ENCODE results near the gene SLC25A30.

SLC25A30 gene

DNA sequence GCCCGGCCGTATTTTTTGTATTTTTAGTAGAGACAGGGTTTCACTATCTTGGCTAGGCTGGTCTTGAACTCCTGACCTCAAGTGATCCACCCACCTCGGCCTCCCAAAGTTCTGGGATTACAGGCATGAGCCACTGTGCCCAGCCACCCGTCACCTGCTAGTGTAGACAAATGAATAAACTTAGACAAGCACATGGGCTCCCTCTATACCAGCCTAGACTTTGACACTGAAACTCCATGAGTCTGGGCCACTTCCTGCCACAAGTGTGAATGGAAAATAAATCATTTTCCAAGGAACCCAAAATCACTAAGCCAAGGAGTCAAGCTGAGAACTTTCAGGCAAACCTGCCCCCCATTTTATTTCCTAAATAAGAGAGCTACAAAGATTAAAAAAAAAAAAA is 50.2 kb downstream of the SLC25A30 start:
- TF ChIP-seq, protein P1, sequence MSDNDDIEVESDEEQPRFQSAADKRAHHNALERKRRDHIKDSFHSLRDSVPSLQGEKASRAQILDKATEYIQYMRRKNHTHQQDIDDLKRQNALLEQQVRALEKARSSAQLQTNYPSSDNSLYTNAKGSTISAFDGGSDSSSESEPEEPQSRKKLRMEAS (IDR thresholded peaks at IDR 0.05; ENCODE audit: low read depth, low read length), result no peak
- TF ChIP-seq MYC (IDR thresholded peaks at IDR 0.05; ENCODE audit: low read depth, low read length), result no peak
- no peak for TF ChIP-seq POLR2A (IDR thresholded peaks at IDR 0.05; ENCODE audit: extremely low read depth, insufficient read length)
- TF ChIP-seq, protein P2, sequence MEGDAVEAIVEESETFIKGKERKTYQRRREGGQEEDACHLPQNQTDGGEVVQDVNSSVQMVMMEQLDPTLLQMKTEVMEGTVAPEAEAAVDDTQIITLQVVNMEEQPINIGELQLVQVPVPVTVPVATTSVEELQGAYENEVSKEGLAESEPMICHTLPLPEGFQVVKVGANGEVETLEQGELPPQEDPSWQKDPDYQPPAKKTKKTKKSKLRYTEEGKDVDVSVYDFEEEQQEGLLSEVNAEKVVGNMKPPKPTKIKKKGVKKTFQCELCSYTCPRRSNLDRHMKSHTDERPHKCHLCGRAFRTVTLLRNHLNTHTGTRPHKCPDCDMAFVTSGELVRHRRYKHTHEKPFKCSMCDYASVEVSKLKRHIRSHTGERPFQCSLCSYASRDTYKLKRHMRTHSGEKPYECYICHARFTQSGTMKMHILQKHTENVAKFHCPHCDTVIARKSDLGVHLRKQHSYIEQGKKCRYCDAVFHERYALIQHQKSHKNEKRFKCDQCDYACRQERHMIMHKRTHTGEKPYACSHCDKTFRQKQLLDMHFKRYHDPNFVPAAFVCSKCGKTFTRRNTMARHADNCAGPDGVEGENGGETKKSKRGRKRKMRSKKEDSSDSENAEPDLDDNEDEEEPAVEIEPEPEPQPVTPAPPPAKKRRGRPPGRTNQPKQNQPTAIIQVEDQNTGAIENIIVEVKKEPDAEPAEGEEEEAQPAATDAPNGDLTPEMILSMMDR (IDR thresholded peaks at IDR 0.05; ENCODE audit: low read depth, low read length), result no peak
- H3K4me3 ChIP-seq (ENCODE audit: low read depth, low read length), result no peak overlapping the region
- DNase-seq (ENCODE audit: low read depth), result no peak

DNA sequence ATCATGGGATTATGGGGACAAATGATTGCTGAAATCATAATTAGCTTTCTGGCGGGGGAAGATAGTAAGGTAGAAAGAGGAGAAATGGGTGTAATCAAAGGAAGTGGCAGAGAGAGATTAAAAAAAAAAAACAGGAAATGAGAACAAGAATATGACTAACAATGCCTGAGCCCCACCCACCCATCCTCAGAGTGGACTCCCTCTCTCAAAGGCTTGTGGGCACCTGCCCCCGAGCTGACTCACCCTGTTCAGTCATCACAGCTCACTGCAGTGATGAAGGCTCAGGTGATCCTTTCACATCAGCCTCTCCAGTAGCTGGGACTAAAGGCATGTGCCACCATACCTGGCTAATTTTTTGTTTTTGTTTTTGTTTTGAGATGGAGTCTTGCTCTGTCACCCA is 50.8 kb downstream of the SLC25A30 start:
- no peak overlapping the region for H3K4me3 ChIP-seq (ENCODE audit: low read depth, low read length)
- peak; percentile 85 for DNase-seq (ENCODE audit: low read depth)
- TF ChIP-seq POLR2A (IDR thresholded peaks at IDR 0.05; ENCODE audit: extremely low read depth, insufficient read length), result no peak
- TF ChIP-seq, protein P2 (IDR thresholded peaks at IDR 0.05; ENCODE audit: low read depth, low read length), result no peak
- TF ChIP-seq MYC (IDR thresholded peaks at IDR 0.05; ENCODE audit: low read depth, low read length), result no peak
- TF ChIP-seq, protein P1 (IDR thresholded peaks at IDR 0.05; ENCODE audit: low read depth, low read length), result no peak

DNA sequence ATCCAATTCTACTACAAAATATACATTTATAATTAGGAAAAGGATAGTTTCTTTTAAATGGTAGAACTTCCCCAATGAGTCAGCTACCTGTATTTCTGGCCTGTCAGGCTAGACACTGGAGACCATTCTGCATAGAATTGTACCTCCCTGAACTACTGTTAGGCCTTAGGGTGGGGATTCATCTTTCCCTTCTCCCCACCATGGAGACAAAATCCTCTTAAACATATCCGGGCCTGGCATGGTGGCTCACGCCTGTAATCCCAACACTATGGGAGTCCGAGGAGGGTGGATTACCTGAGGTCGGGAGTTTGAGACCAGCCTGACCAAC is 52.7 kb downstream of the SLC25A30 start:
- TF ChIP-seq MYC (IDR thresholded peaks at IDR 0.05; ENCODE audit: low read depth, low read length) (no peak), POLR2A (IDR thresholded peaks at IDR 0.05; ENCODE audit: extremely low read depth, insufficient read length) (no peak)
- TF ChIP-seq, protein P2 (IDR thresholded peaks at IDR 0.05; ENCODE audit: low read depth, low read length), result no peak
- TF ChIP-seq, protein P1 (IDR thresholded peaks at IDR 0.05; ENCODE audit: low read depth, low read length), result no peak
- no peak overlapping the region for H3K4me3 ChIP-seq (ENCODE audit: low read depth, low read length)
- no peak for DNase-seq (ENCODE audit: low read depth)

DNA sequence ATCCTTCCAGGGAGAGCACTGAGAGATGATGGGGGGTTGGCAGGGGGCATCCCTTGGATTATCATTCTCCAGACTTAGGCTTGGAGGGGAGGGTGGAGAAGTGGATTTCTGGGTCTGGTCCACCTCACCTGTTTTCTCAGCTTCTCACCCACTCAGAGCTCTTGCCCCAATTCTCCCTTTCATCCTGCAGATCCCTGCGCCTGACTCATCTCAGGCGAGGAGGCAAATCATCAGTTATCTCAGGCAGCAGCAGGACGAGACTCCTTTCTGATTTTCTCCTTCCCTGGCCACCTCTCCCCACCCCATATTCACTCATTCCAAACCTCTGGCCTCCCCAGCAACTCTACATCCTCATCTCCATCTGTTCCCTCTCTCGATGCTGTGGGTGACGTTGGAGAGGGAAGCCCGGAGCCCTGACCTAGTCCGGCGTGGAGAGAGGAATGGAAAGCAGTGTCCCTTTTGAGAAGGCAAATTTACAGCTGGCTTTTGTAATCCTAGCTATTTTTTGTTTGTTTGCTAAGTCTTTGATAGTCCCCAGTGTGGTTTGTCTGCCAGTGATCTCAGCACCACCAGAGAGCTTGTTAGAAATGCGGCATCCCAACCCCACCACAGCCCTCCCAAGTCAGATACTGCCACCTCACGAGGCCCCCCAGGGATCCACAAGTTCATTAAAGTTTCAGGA is 53.2 kb downstream of the SLC25A30 start:
- DNase-seq (ENCODE audit: low read depth), result no peak
- H3K4me3 ChIP-seq (ENCODE audit: low read depth, low read length), result no peak overlapping the region
- TF ChIP-seq POLR2A (IDR thresholded peaks at IDR 0.05; ENCODE audit: extremely low read depth, insufficient read length), result no peak
- no peak for TF ChIP-seq MYC (IDR thresholded peaks at IDR 0.05; ENCODE audit: low read depth, low read length)
- TF ChIP-seq, protein P2 (IDR thresholded peaks at IDR 0.05; ENCODE audit: low read depth, low read length), result no peak
- TF ChIP-seq, protein P1 (IDR thresholded peaks at IDR 0.05; ENCODE audit: low read depth, low read length), result no peak

DNA sequence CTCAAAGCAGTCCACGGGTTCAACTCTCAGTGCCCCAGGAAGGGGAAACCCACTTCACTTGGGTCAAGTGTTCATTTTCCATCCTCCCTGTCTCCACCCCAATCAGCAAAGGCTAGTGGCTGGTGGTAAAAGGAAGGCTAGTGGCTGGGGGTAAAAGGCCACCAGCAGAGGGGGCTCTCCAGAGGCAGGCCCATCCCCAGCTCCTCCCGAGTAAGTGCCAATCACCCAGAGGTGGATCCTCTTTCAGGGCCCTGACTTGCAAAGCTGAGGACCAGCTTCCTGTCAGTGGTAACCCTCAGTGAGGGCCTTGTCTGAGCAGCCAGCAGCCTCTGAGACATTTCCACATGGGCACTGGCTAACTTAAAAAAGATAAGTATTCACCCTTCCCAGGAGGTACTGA is 55.2 kb downstream of the SLC25A30 start:
- DNase-seq (ENCODE audit: low read depth), result peak; percentile 84
- TF ChIP-seq, protein P2 (IDR thresholded peaks at IDR 0.05; ENCODE audit: low read depth, low read length), result peak; percentile 75
- TF ChIP-seq POLR2A (IDR thresholded peaks at IDR 0.05; ENCODE audit: extremely low read depth, insufficient read length) (no peak), MYC (IDR thresholded peaks at IDR 0.05; ENCODE audit: low read depth, low read length) (no peak)
- TF ChIP-seq, protein P1 (IDR thresholded peaks at IDR 0.05; ENCODE audit: low read depth, low read length), result no peak
- H3K4me3 ChIP-seq (ENCODE audit: low read depth, low read length), result no peak overlapping the region

All from NB4 (cell line).